GM18907 (cell line): ENCODE measurements around the gene PTPN22.
A peak's percentile ranks its signal among the peaks of the same experiment; 100 is the strongest.
"Not testable (repeated sequence)": the region's sequence is repeated elsewhere in the genome, so short reads cannot be mapped to it uniquely, and the experiment has no call there.

Experiments
- ATAC-seq: cut with Tn5 transposase; IDR thresholded peaks from one replicate; pipeline ENCODE4 v1.9.1; 2021; ENCODE audit warnings: mild to moderate bottlenecking, moderate library complexity; ENCODE audit not compliant: unreplicated experiment

Gene PTPN22

GRCh38 chr1:113854234-113854633 is 17.3 kb downstream of the PTPN22 start:
- no peak for ATAC-seq

- not testable (repeated sequence) for ATAC-seq
These were observed 18.8 kb downstream of the PTPN22 start for GRCh38 chr1:113852694-113853093.

- no peak for ATAC-seq
These were observed 21.2 kb downstream of the PTPN22 start for GRCh38 chr1:113850127-113850796.

- no peak for ATAC-seq
These were observed 22.4 kb downstream of the PTPN22 start for GRCh38 chr1:113849072-113849471.

GRCh38 chr1:113846391-113847035 is 25.0 kb downstream of the PTPN22 start:
- no peak for ATAC-seq

GRCh38 chr1:113836534-113836933 is 35.0 kb downstream of the PTPN22 start:
- ATAC-seq: no peak

GRCh38 chr1:113835686-113836290 is 35.7 kb downstream of the PTPN22 start:
- no peak for ATAC-seq

- no peak for ATAC-seq
These were observed 36.8 kb downstream of the PTPN22 start for GRCh38 chr1:113834716-113835115.

GRCh38 chr1:113830039-113830438 is 41.5 kb downstream of the PTPN22 start:
- no peak for ATAC-seq

GRCh38 chr1:113821916-113822315 is 49.6 kb downstream of the PTPN22 start:
- no peak for ATAC-seq

GRCh38 chr1:113818578-113818977 is 52.9 kb downstream of the PTPN22 start:
- ATAC-seq: no peak

GRCh38 chr1:113813218-113813617 is 58.3 kb downstream of the PTPN22 start:
- no peak for ATAC-seq

- no peak for ATAC-seq
These were observed 58.8 kb downstream of the PTPN22 start for GRCh38 chr1:113812661-113813135.

- peak; percentile 90 for ATAC-seq
These were observed 59.4 kb downstream of the PTPN22 start, which contains the start of gene RSBN1 for GRCh38 chr1:113811888-113812660. RSBN1 (minus strand) TSS chr1:113812476; CDS start chr1:113812412, 64 bp downstream.

GRCh38 chr1:113811156-113811887 is 60.2 kb downstream of the PTPN22 start:
- peak; percentile 29 for ATAC-seq

- no peak for ATAC-seq
These were observed 61.6 kb downstream of the PTPN22 start for GRCh38 chr1:113809670-113810602.

GRCh38 chr1:113808450-113809195 is 62.9 kb downstream of the PTPN22 start:
- no peak for ATAC-seq

GRCh38 chr1:113805639-113806038 is 65.9 kb downstream of the PTPN22 start:
- no peak for ATAC-seq

- no peak for ATAC-seq
These were observed 66.3 kb downstream of the PTPN22 start for GRCh38 chr1:113805256-113805531.
